ENCODE results near the gene POF1B.

Gene POF1B

DNA sequence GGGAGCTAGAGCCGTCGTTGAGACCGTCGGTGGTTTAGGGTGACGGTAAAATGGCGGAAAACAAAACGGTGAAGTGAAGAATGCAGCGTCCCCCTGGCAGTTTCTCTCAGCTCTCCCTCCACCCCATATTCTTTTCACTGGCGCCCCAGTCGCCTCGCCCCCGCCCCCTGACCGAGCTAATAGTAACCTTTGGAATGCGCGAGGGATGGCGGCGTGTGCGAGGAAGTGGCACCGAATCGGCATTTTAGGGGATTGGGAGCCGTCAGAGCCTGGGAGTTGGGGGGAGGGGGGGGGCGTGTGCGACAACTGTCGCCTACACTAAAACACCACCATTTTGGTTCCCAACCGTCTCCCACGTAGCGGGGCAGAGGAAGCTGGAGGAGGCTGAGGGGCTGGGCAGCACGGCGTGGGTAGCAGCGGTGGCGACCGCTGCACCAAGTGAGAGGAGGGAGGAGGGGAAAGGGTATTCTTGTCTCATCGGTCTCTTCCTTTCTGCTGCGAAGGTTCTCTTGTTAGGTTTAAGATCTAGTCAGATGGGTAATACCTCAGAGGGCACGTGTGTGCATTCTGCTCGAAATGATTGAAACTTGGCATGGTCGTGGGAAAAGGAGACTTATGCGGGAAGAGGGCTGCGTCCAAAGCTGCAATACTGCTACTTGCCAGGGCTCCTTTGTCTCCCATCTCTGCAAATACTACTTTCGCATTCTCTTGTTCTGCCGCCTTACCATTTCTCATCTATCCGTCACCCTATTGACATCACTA lies 134.8 kb downstream of the POF1B start:
- Histone ChIP-seq H3K4me3 (replicated peaks; ENCODE audit: insufficient read depth, low read length) (no peak overlapping the region), H3K27ac (replicated peaks) (no peak overlapping the region), H3K27me3 (ENCODE audit: insufficient read depth, poor library complexity, severe bottlenecking) (peaks cover 10% of the 10 kb centered on the region)
- DNase-seq (ENCODE audit: low read depth in 1 of 2, low spot score in 1 of 2), result no peak
- TF ChIP-seq, protein P1, sequence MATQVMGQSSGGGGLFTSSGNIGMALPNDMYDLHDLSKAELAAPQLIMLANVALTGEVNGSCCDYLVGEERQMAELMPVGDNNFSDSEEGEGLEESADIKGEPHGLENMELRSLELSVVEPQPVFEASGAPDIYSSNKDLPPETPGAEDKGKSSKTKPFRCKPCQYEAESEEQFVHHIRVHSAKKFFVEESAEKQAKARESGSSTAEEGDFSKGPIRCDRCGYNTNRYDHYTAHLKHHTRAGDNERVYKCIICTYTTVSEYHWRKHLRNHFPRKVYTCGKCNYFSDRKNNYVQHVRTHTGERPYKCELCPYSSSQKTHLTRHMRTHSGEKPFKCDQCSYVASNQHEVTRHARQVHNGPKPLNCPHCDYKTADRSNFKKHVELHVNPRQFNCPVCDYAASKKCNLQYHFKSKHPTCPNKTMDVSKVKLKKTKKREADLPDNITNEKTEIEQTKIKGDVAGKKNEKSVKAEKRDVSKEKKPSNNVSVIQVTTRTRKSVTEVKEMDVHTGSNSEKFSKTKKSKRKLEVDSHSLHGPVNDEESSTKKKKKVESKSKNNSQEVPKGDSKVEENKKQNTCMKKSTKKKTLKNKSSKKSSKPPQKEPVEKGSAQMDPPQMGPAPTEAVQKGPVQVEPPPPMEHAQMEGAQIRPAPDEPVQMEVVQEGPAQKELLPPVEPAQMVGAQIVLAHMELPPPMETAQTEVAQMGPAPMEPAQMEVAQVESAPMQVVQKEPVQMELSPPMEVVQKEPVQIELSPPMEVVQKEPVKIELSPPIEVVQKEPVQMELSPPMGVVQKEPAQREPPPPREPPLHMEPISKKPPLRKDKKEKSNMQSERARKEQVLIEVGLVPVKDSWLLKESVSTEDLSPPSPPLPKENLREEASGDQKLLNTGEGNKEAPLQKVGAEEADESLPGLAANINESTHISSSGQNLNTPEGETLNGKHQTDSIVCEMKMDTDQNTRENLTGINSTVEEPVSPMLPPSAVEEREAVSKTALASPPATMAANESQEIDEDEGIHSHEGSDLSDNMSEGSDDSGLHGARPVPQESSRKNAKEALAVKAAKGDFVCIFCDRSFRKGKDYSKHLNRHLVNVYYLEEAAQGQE (IDR thresholded peaks at IDR 0.05; ENCODE audit: insufficient replicate concordance, low read depth), result no peak
- TF ChIP-seq SPI1 (IDR thresholded peaks at IDR 0.05; ENCODE audit: borderline replicate concordance, low read depth) (no peak), POLR2AphosphoS5 (IDR thresholded peaks at IDR 0.05; ENCODE audit: low read depth) (no peak), GABPA (IDR thresholded peaks at IDR 0.05; ENCODE audit: low read depth) (no peak)
- TF ChIP-seq, protein P2, sequence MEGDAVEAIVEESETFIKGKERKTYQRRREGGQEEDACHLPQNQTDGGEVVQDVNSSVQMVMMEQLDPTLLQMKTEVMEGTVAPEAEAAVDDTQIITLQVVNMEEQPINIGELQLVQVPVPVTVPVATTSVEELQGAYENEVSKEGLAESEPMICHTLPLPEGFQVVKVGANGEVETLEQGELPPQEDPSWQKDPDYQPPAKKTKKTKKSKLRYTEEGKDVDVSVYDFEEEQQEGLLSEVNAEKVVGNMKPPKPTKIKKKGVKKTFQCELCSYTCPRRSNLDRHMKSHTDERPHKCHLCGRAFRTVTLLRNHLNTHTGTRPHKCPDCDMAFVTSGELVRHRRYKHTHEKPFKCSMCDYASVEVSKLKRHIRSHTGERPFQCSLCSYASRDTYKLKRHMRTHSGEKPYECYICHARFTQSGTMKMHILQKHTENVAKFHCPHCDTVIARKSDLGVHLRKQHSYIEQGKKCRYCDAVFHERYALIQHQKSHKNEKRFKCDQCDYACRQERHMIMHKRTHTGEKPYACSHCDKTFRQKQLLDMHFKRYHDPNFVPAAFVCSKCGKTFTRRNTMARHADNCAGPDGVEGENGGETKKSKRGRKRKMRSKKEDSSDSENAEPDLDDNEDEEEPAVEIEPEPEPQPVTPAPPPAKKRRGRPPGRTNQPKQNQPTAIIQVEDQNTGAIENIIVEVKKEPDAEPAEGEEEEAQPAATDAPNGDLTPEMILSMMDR (IDR thresholded peaks at IDR 0.05; ENCODE audit: insufficient read depth, low read length), result no peak

DNA sequence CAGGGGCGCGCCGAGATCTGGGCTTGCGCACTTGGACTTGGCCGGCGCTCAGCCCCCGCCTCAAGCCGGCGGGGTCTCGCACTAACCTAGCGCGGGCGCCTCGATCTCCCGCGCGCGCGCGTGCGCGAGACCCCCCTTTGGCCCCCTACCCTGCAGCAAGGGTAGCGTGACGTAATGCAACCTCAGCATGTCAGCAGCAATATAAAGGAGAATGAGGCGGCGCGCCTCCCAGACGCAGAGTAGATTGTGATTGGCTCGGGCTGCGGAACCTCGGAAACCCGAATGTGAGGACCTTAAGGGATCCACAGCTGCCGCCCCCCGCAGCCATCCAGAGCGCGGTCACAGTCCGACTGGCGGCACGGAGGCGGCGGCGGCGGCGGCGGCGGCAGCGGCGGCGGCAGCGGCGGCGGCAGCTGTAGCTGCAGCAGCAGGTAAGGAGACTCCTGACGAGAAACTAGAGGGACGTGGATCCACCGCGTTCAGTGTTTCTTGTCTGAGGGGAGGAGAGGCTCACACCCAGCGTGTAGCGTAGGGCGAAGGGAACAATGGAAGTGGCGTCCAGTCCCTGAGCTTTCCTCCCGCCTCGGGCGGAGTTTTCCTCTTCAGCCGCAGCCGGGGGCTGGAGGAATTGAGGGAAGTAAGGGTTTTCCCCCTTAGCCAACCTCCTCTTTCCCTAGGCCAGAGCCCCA lies 135.6 kb downstream of the POF1B start, which contains the start of the genes SATL1 and ZNF711:
Gene SATL1 (minus strand): TSS at position 19 of the 689 bp plus-strand sequence. CDS start 134,811 bp downstream, outside the sequence.
Gene ZNF711 (plus strand): TSS at position 231 of the 689 bp plus-strand sequence. CDS start 3,582 bp downstream, outside the sequence.
- no peak within 1 kb of the TSS for H3K4me3 ChIP-seq (replicated peaks; ENCODE audit: insufficient read depth, low read length)
- DNase-seq (ENCODE audit: low read depth in 1 of 2, low spot score in 1 of 2), result no peak

DNA sequence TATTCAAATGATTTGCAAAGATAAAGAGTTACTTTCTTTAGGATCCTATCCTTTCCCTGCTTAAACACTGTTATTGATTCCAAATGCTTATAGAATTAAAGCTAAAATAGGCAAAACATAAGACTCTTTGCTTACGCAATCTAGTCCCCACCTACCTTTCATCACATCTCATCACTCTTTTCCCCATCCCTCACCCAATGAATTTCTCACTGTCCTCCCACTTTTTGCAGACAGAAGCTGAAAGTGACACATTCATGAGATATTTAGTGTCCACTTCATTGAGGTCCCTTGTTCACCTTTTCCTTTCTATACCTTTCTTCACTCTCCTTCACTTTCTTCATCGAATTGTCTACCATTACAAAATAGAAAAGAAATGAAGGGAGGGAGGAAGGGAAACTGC lies 136.3 kb downstream of the POF1B start:
- H3K27me3 ChIP-seq (ENCODE audit: insufficient read depth, poor library complexity, severe bottlenecking), result peaks cover 10% of the 10 kb centered on the region
- H3K4me3 ChIP-seq (replicated peaks; ENCODE audit: insufficient read depth, low read length), result no peak overlapping the region
- TF ChIP-seq SPI1 (IDR thresholded peaks at IDR 0.05; ENCODE audit: borderline replicate concordance, low read depth) (no peak), POLR2AphosphoS5 (IDR thresholded peaks at IDR 0.05; ENCODE audit: low read depth) (no peak), GABPA (IDR thresholded peaks at IDR 0.05; ENCODE audit: low read depth) (no peak)
- TF ChIP-seq, protein P2 (IDR thresholded peaks at IDR 0.05; ENCODE audit: insufficient read depth, low read length), result no peak
- TF ChIP-seq, protein P1 (IDR thresholded peaks at IDR 0.05; ENCODE audit: insufficient replicate concordance, low read depth), result no peak
- H3K27ac ChIP-seq (replicated peaks), result no peak overlapping the region
- no peak for DNase-seq (ENCODE audit: low read depth in 1 of 2, low spot score in 1 of 2)

More for the DNA sequence above, 135.6 kb downstream of the POF1B start, which contains the start of the genes SATL1 and ZNF711:
- Histone ChIP-seq H3K27ac (replicated peaks) (no peak within 1 kb of the TSS), H3K27me3 (ENCODE audit: insufficient read depth, poor library complexity, severe bottlenecking) (peaks cover 10% of the 10 kb centered on the region)
- no peak for TF ChIP-seq GABPA (IDR thresholded peaks at IDR 0.05; ENCODE audit: low read depth)
- no peak for TF ChIP-seq POLR2AphosphoS5 (IDR thresholded peaks at IDR 0.05; ENCODE audit: low read depth)
- TF ChIP-seq, protein P1 (IDR thresholded peaks at IDR 0.05; ENCODE audit: insufficient replicate concordance, low read depth), result no peak
- no peak for TF ChIP-seq SPI1 (IDR thresholded peaks at IDR 0.05; ENCODE audit: borderline replicate concordance, low read depth)
- TF ChIP-seq, protein P2 (IDR thresholded peaks at IDR 0.05; ENCODE audit: insufficient read depth, low read length), result no peak

Measured in HL-60 (cell line).